Stomach (tissue), 9 donors: Measurements from ENCODE around the gene CDC6. TPM values are rescaled to one million over a fixed set of nuclear protein-coding genes. Genes with fewer than 3 reads are reported as not detected.

Experiments used
- DNase-seq, 2 donors: peaks; one replicate each; pipeline versions ENCODE4 v3.0.0 to v3.0.0-alpha.2; 2013 to 2019
- H3K27ac ChIP-seq, 5 donors: fragments of 200-600 bp in 4 of 5; sonication (generic) in 4 of 5; one replicate each; pipeline ENCODE4 v1.5.1; 2013 to 2019; ENCODE audit warnings: mild to moderate bottlenecking in 1 of 5, moderate library complexity in 1 of 5
- H3K27me3 ChIP-seq, 3 donors: fragments of 200-600 bp; sonication (generic); one replicate each; pipeline ENCODE4 v1.5.1; 2017 to 2019; ENCODE audit warnings: mixed run types in 1 of 3
- H3K36me3 ChIP-seq, 4 donors: fragments of 200-600 bp; sonication (generic); 1 replicate in 3 of 4; 2 replicates in 1 of 4; pipeline ENCODE4 v1.5.1; 2016 to 2019
- H3K4me1 ChIP-seq, 4 donors: fragments of 200-600 bp; sonication (generic); one replicate each; pipeline ENCODE4 v1.5.1; 2016 to 2019
- H3K4me3 ChIP-seq, 4 donors: fragments of 200-600 bp; sonication (generic) in 3 of 4; one replicate each; pipeline ENCODE4 v1.5.1; 2016 to 2019; ENCODE audit warnings: mild to moderate bottlenecking in 1 of 4
- H3K9me3 ChIP-seq, 4 donors: fragments of 200-600 bp; sonication (generic); one replicate each; pipeline ENCODE4 v1.5.1; 2016 to 2019
- CTCF ChIP-seq, 7 experiments: fragments of 450-650 bp in 4 of 7; fragments of 200-600 bp in 3 of 7; sonication (generic) in 3 of 7; IDR thresholded peaks; one replicate each; pipeline ENCODE4 v1.5.1; 2016 to 2019; ENCODE audit warnings: antibody characterized with exemption in 7 of 7, control low read depth in 2 of 7, mild to moderate bottlenecking in 1 of 7
- EP300 ChIP-seq: sonication (generic); formaldehyde crosslinking; IDR thresholded peaks from one replicate; pipeline ENCODE4 v1.6.1; 2017; ENCODE audit warnings: antibody characterized with exemption
- POLR2A ChIP-seq, 4 donors: fragments of 450-650 bp; IDR thresholded peaks; one replicate each; pipeline ENCODE4 v1.6.1; 2016; ENCODE audit warnings: antibody characterized with exemption in 4 of 4, control low read depth in 2 of 4, mild to moderate bottlenecking in 1 of 4, moderate library complexity in 1 of 4
- POLR2AphosphoS5 ChIP-seq, 3 donors: sonication (generic); formaldehyde crosslinking; IDR thresholded peaks; one replicate each; pipeline ENCODE4 v1.6.1; 2016; ENCODE audit warnings: antibody characterized with exemption in 3 of 3
- WGBS, 5 donors: extraction: QIAGEN DNeasy Blood & Tissue Kit in 3 of 5; methylation state at CpG; one replicate each; pipeline versions ENCODE4 v1.1.5 to v1.1.7; 2013 to 2018; 5-methylcytosine and 5-hydroxymethylcytosine counted together
- intact Hi-C: fragments of 100-400 bp; cut with DNase I; formaldehyde crosslinking; loops from one replicate; pipeline ENCODE4 v1.15.1; 2023; ENCODE audit warnings: low total_unique reads
- polyA plus RNA-seq, 3 donors: library from polyadenylated mRNA; stranded (reverse); fragments of 200-250 nt; gene quantifications; one replicate each; pipeline ENCODE4 v1.2.3, GENCODE V29; 2013
- total RNA-seq, 5 donors: library from RNA; depleted of rRNA; stranded (reverse); fragments of >200 nt; gene quantifications; one replicate each; pipeline versions ENCODE4 v1.1.0 to v1.2.3, GENCODE V29; 2014 to 2016
- donor health status: healthy with polysubstance abuse.
- donor health status: Bipolar disorder and iron deficiency.
- donor health status: healthy.

The CDC6 gene
- total and polyA plus RNA-seq, 8 donors: 1.1 to 9.8 (median 3.1) TPM; not detected in 1

- Histone ChIP-seq H3K27me3 (no peaks in the 10 kb centered on the region), H3K4me1 (peaks cover 78 to 88% (median 87%) of the 10 kb centered on the region in 4 donors), H3K27ac (peak overlapping the region; percentile 77 to 98 (median 89)), H3K36me3 (peaks cover 0 to 15% (median 9%) of the 10 kb centered on the region in 4 donors), H3K4me3 (peak overlapping the region; percentile 68 to 83 (median 78)), H3K9me3 (no peaks in the 10 kb centered on the region)
- peak in 1 of 2 donors; percentile 40 for DNase-seq
- TF ChIP-seq POLR2A (IDR thresholded peaks at IDR 0.05): no peak
- no peak for TF ChIP-seq POLR2AphosphoS5 (IDR thresholded peaks at IDR 0.05)
- intact Hi-C loops: no loop called here
- 35 to 50% (median 41%) methylated on average over 6 to 7 of the region's 7 CpGs for WGBS, 5 donors
Observed at GRCh38 chr17:40344421-40345160, 56.9 kb downstream of the CDC6 start.

DNA sequence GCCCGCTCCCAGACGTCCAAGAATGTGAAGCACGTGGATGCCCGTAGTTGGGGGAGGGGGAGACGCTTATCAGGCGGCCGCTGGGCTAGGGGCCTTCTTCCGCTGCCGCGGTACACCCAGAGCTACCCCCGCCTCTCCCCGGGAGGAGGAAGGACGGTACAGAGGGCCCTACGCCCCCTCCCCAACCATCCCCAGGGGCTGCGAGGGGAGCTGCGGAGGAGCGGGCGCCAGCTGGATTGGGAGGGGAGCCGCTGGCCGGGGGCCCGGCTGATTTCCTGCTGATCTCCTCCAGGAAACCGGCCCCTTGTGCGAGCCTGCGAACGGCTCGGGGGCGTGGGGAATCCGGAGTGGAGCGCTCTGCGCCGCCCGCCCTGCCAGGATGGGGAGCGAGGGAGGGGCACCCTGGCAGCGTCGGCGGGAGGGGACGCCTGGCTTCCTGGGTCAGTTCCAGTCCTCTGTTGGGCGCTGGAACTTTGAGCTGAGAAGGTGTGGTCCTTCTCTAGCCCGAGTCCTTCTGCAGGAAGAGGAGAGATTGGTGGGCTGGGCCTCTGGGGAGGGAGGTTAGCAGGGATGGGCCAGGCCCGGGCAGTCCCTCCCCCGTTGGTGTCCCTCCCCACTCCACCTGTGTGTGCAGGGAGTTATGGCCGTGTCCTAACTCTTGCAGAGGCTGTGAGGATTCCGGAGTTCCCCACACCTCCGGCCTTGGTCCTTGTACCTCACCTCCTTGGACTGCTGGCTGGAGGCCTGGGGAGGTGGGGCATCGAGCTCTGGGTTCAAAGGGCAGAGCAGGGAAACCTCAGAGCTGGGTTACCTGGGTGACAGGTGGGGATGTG, 57.7 kb downstream of the CDC6 start:
- peaks cover 0 to 22% (median 14%) of the 10 kb centered on the region in 4 donors for H3K36me3 ChIP-seq
- no peaks in the 10 kb centered on the region for H3K27me3 ChIP-seq
- intact Hi-C loops: no loop called here
- peak overlapping the region; percentile 77 to 98 (median 89) for H3K27ac ChIP-seq
- TF ChIP-seq CTCF (IDR thresholded peaks at IDR 0.05) (no peak), POLR2AphosphoS5 (IDR thresholded peaks at IDR 0.05) (peak; percentile 21 to 67 (median 60)), POLR2A (IDR thresholded peaks at IDR 0.05) (no peak)
- peak overlapping the region; percentile 68 to 83 (median 78) for H3K4me3 ChIP-seq
- DNase-seq: peak; percentile 70 to 93
- WGBS, 5 donors: 1 to 4% (median 3%) methylated on average over 20 to 45 of the region's 45 CpGs
- H3K9me3 ChIP-seq: no peaks in the 10 kb centered on the region
- peaks cover 78 to 88% (median 87%) of the 10 kb centered on the region in 4 donors for H3K4me1 ChIP-seq

DNA sequence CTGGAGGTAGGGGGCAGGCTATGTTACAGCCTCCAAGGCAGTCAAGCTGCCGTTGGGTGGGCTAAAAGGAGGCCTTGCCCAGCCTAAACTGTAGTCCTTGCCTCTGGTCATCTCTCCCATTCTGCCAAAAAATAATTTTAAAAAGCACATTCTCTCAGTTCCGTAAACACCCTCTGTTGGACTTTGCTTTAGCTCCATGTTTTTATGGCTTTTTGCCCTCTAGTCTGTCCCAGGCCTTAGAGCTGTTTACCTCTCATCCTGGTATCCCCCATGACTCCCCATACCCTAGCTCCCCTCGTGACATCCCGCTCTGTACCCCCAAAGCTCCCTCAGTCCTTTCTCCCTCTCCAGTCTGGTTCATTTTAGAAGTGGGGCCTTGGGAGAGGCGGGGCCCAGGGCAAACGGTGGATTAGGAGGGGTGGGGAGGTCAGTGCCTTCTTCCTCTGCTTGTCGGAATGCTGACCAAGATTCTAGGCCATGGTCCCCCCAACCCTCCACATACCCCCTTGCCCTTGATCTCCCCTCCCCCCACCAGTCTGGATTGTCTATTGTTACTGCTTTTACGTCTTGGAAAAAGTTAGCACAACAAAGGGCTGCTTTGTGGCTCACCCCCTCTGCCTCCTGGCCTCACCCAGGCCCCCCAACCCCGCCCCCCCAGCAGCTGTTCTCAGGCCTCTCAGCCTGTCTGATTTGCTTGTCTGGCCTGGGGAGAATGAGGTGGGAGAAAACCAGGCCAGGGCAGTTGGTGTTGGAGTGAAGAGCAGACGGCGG, 58.5 kb downstream of the CDC6 start:
- DNase-seq: peak in 1 of 2 donors; percentile 70
- no peaks in the 10 kb centered on the region for H3K27me3 ChIP-seq
- peaks cover 0 to 30% (median 16%) of the 10 kb centered on the region in 4 donors for H3K36me3 ChIP-seq
- 34 to 45% (median 37%) methylated on average over 11 of the region's 11 CpGs for WGBS, 5 donors
- intact Hi-C loops: no loop called here
- H3K9me3 ChIP-seq: no peaks in the 10 kb centered on the region
- TF ChIP-seq POLR2AphosphoS5 (IDR thresholded peaks at IDR 0.05): no peak
- no peak for TF ChIP-seq EP300
- TF ChIP-seq POLR2A (IDR thresholded peaks at IDR 0.05): no peak
- no peak for TF ChIP-seq CTCF (IDR thresholded peaks at IDR 0.05)
- peak overlapping the region; percentile 68 to 83 (median 78) for H3K4me3 ChIP-seq
- peak overlapping the region; percentile 77 to 98 (median 89) for H3K27ac ChIP-seq
- peaks cover 78 to 89% (median 86%) of the 10 kb centered on the region in 4 donors for H3K4me1 ChIP-seq

DNA sequence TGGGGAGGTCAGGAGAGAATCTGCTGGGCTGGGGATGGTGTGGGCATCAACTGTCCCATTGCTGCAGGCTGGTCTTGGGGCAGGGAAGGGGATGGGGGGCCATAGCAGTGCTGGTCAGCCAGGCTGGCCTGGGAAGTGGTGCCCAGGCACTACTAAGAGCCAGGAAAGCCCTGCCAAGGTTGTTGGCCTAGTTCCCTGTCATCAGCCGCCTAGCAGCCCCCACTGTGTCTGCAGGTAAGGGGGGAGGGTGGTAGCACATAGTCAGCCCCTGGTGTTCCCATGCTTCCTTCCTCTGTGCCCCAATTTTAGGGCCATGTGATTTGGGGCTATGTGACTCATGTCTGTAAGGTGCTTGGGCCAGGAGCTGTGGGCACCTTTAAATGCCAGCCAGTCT, 59.1 kb downstream of the CDC6 start:
- Histone ChIP-seq H3K4me1 (peaks cover 80 to 95% (median 88%) of the 10 kb centered on the region in 4 donors), H3K4me3 (peak overlapping the region in 2 of 4 donors; percentile 77 to 83), H3K27me3 (no peaks in the 10 kb centered on the region), H3K36me3 (peaks cover 6 to 36% (median 22%) of the 10 kb centered on the region in 4 donors), H3K9me3 (no peaks in the 10 kb centered on the region), H3K27ac (peak overlapping the region; percentile 3 to 98 (median 89))
- WGBS, 5 donors: 22 to 60% (median 38%) methylated on average over 1 of the region's 1 CpG
- no peak for DNase-seq
- TF ChIP-seq POLR2A (IDR thresholded peaks at IDR 0.05) (no peak), EP300 (no peak), CTCF (IDR thresholded peaks at IDR 0.05) (no peak), POLR2AphosphoS5 (IDR thresholded peaks at IDR 0.05) (no peak)
- intact Hi-C loops: no loop called here
